AG04449 (cell line): ENCODE results near the gene ESPNL.

Experiments used
- CTCF ChIA-PET: fragments of 350-600 bp; formaldehyde crosslinking; extraction: SDS; loops from one replicate; lab custom pipeline; 2021; ENCODE audit warnings: antibody characterized with exemption; lab: Yijun Ruan, JAX
- POLR2A ChIA-PET: fragments of 400-600, 350-600 bp; formaldehyde crosslinking; extraction: SDS; loops from one replicate; lab custom pipeline; 2020; ENCODE audit warnings: antibody characterized with exemption, inconsistent platforms; lab: Yijun Ruan, JAX
- DNase-seq: peaks from one replicate; pipeline ENCODE4 v3.0.0-alpha.2; 2010; ENCODE audit warnings: low read depth, low spot score
- H3K4me3 ChIP-seq: 2 replicates; pipeline ENCODE4 v1.5.1; 2011; ENCODE audit warnings: low read depth, mild to moderate bottlenecking, control low read depth, low read length
- CTCF ChIP-seq: IDR thresholded peaks from one replicate; pipeline ENCODE4 v1.5.1; 2011; ENCODE audit warnings: mild to moderate bottlenecking, moderate library complexity, low read length, control low read depth, inconsistent platforms; ENCODE audit not compliant: insufficient read depth; ENCODE audit errors: missing control alignments

ESPNL gene

GRCh38 chr2:238092486-238093035, 7.6 kb upstream of the ESPNL start:
- ChIA-PET POLR2A (no interaction called here), CTCF (no interaction called here)
- H3K4me3 ChIP-seq = no peak overlapping the region
- TF ChIP-seq CTCF = no peak
- no peak for DNase-seq

GRCh38 chr2:238093181-238094140, 6.7 kb upstream of the ESPNL start:
- no peak overlapping the region for H3K4me3 ChIP-seq
- no peak for TF ChIP-seq CTCF
- ChIA-PET CTCF (no interaction called here), POLR2A (no interaction called here)
- DNase-seq = no peak

GRCh38 chr2:238094438-238095022, 5.6 kb upstream of the ESPNL start:
- no peak overlapping the region for H3K4me3 ChIP-seq
- ChIA-PET CTCF (no interaction called here), POLR2A (no interaction called here)
- no peak for TF ChIP-seq CTCF
- no peak for DNase-seq

- H3K4me3 ChIP-seq = no peak overlapping the region
- POLR2A ChIA-PET = no interaction called here
- TF ChIP-seq CTCF = no peak
- DNase-seq = no peak
- CTCF ChIA-PET = no interaction called here
Observed at GRCh38 chr2:238095143-238095542, 5.0 kb upstream of the ESPNL start.

- CTCF ChIA-PET = no interaction called here
- POLR2A ChIA-PET = no interaction called here
- no peak overlapping the region for H3K4me3 ChIP-seq
- no peak for TF ChIP-seq CTCF
- DNase-seq = no peak
Observed at GRCh38 chr2:238096311-238097011, 3.7 kb upstream of the ESPNL start.
